SK-N-MC (cell line): ENCODE results near the gene DOK5.

Experiments
- DNase-seq: peaks from one replicate; pipeline ENCODE4 v3.0.0-alpha.2; 2011; ENCODE audit warnings: low read depth, low spot score
- H3K27ac ChIP-seq: fragments of 200-600 bp; sonication (generic); 2 replicates; pipeline ENCODE4 v1.5.1; 2016; ENCODE audit warnings: mixed run types
- H3K36me3 ChIP-seq: fragments of 200-600 bp; sonication (generic); 2 replicates; pipeline ENCODE4 v1.6.1; 2017; ENCODE audit warnings: antibody characterized with exemption, low read length, mixed read lengths; ENCODE audit not compliant: insufficient read depth
- H3K4me3 ChIP-seq: fragments of 200-600 bp; sonication (generic); 2 replicates; pipeline ENCODE4 v1.5.1; 2016
- H3K9ac ChIP-seq: fragments of 200-600 bp; sonication (generic); 2 replicates; pipeline ENCODE4 v1.8.0; 2017; ENCODE audit warnings: mixed run types, mixed read lengths; ENCODE audit not compliant: insufficient read length
- H3K9me3 ChIP-seq: fragments of 200-600 bp; sonication (generic); 2 replicates; pipeline ENCODE4 v1.6.1; 2017; ENCODE audit warnings: low read depth, mild to moderate bottlenecking, antibody characterized with exemption, low read length, moderate library complexity, mixed read lengths
- EZH2 ChIP-seq: fragments of 200-600 bp; sonication (generic); IDR thresholded peaks from one replicate; pipeline ENCODE4 v1.6.1; 2017; ENCODE audit warnings: antibody characterized with exemption
- FOXP2 ChIP-seq: optimal IDR thresholded peaks from 2 replicates; pipeline ENCODE3; 2011; ENCODE audit warnings: mild to moderate bottlenecking, moderate library complexity; ENCODE audit not compliant: insufficient read depth; ENCODE audit errors: extremely low read length, control extremely low read depth
- POLR2AphosphoS5 ChIP-seq: IDR thresholded peaks from 2 replicates; pipeline ENCODE4 v1.6.1; 2012; ENCODE audit warnings: mild to moderate bottlenecking, low read depth, low read length, borderline replicate concordance

Gene DOK5

DNA sequence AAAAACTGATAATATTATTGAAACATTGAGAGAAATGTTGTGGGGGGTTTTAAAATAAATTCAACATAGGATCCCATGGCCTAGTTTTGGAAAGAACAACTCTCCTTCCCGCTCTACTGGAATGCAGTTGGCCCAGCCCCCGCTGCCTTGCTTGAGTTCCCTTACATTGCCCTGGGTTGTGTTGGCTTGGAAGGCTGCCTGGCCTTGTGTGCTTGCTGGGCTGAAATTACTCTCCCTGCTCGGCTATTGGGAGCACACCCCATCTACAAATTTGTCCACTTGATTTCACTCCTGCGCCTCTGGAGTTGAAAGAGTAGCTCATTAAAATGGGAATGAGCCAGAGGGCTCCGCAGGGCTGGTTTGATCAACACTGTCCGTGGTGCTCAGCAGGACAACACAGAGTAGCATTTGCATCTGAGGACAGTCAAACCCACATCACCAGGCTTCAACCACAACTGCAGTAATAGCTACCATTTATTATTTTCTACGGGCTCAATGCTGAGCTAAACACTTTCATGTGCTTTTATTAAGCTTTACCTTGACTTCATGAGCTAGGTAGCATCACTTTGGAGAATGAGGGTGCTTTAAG lies 35.2 kb downstream of the DOK5 start:
- Histone ChIP-seq H3K9me3 (no peaks in the 10 kb centered on the region), H3K9ac (no peak overlapping the region), H3K27ac (peak overlapping the region; percentile 34; the same call in 1 of the 2 replicates), H3K4me3 (no peak overlapping the region), H3K36me3 (no peaks in the 10 kb centered on the region)
- no peak for DNase-seq
- TF ChIP-seq POLR2AphosphoS5, result no peak
- TF ChIP-seq FOXP2, result no peak
- no peak for TF ChIP-seq EZH2

DNA sequence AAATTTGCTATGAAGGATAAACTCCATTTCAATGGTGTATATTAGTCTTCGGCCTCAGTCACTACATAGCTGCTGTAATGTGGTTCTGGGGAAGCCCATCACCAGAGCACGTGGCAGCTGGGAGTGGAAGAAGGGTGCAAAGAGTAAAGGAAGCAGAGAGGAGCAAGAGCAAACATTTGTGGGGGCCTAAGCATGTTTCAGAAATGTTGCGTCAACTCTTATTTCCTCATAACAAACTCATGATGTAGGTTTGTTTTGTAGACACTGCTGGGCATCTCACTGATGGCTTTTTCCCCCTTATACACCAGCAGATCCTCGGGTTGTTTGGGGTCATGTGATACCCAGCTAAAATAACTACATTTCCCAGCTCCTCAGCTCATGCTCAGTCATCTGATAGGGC lies 37.3 kb downstream of the DOK5 start:
- DNase-seq, result no peak
- H3K36me3 ChIP-seq, result no peaks in the 10 kb centered on the region
- H3K27ac ChIP-seq, result no peak overlapping the region
- H3K9me3 ChIP-seq, result no peaks in the 10 kb centered on the region
- no peak overlapping the region for H3K4me3 ChIP-seq
- TF ChIP-seq EZH2 (no peak), POLR2AphosphoS5 (no peak), FOXP2 (no peak)
- H3K9ac ChIP-seq, result no peak overlapping the region

- no peaks in the 10 kb centered on the region for H3K36me3 ChIP-seq
- no peak overlapping the region for H3K4me3 ChIP-seq
- no peak overlapping the region for H3K9ac ChIP-seq
- TF ChIP-seq POLR2AphosphoS5, result no peak
- TF ChIP-seq EZH2, result no peak
- TF ChIP-seq FOXP2, result no peak
- no peak overlapping the region for H3K27ac ChIP-seq
- no peaks in the 10 kb centered on the region for H3K9me3 ChIP-seq
- no peak for DNase-seq
Observed at GRCh38 chr20:54514028-54514607, 38.7 kb downstream of the DOK5 start.

DNA sequence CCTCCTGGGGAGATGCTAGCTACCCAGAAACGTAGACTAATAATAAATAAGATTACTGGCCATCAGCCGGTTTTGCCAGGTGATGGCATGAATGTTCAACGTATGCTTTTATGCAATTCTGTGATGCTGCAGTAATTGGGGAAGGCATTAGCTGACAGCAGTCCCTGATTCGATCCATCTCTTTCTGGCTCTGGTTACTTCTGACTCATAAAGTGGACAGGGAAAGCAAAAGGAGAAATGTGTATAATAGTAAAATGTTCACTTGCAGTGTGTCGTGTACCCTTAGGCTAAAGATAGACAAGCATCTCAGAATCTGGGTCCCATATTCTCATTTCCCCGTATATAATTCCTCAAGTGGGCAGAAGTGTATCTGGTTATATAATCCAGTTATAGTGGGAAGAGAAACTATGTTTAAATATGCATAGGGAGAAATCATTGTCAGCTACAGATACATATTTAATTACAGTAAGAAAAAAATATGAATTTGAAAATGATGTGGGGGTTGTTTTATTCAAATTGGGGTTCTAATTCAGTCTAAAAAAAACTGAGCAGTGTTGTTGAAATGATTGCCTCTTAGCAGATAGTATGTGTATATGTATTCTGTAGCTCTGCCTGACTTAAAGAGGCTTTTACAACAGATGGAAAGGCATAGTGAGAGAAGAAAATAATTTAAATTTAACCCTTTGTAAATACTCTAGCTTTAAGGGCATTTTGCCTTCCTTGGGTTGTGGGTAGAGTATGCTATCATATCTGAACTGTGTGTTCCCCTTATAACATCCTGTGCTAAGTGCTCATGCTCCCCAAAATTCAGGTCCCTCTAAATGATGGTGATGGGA lies 40.6 kb downstream of the DOK5 start:
- TF ChIP-seq FOXP2, result no peak
- TF ChIP-seq EZH2, result no peak
- TF ChIP-seq POLR2AphosphoS5, result no peak
- Histone ChIP-seq H3K9me3 (no peaks in the 10 kb centered on the region), H3K27ac (no peak overlapping the region), H3K9ac (no peak overlapping the region), H3K36me3 (no peaks in the 10 kb centered on the region), H3K4me3 (no peak overlapping the region)
- no peak for DNase-seq

DNA sequence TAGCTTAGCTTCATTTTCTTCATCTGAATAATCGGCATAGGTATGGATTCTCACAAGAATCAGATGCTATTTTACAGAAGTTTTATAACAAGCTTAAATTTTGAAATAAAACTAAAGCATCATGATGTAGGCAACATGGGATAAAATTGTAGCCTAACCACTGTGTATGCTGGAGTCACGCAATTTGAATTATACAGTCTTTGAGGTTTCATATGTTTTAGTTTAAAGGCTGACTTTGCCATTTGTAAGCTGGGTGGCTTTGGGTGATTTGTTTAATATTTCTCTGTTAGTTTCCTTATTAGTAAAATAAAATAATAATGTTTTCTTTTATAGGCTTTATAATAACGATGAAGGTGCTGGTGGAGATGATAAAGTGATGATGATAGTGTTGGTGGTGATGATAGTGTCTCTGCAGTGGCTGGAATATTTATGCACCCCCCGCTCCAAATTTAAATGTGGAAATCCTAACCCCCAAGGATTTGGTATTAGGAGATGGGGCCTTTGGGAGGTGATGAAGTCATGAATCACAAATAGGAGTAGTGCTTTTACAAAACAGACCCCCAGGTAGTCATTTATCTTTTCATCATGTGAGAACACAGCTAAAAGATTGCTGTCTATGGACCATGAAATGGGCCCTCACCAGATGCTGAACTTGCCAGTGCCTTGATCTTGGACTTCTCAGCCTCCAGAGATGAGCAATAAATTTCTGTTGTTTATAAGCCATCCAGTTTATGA lies 42.0 kb downstream of the DOK5 start:
- no peak overlapping the region for H3K9ac ChIP-seq
- DNase-seq, result no peak

DNA sequence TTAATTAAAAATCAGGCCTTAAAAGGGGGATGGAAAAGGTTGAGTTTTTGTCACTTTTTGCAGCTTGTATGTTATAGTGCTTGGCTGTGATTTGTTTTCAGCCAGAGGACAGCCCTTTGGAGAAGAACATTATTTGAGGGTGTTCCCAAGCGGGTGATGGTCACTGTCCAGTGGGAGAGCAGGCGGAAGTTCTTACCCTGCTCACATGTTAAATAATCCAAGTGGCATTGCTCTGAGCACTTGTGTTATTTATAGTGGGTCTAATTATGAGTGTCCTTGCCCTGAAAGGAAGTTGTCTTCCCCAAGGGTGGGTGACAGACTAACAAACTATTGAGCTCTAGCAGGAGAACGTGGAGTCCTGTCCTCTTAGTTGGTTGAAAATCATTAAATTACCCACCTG lies 49.5 kb downstream of the DOK5 start:
- no peaks in the 10 kb centered on the region for H3K36me3 ChIP-seq
- no peak overlapping the region for H3K9ac ChIP-seq
- no peaks in the 10 kb centered on the region for H3K9me3 ChIP-seq
- H3K27ac ChIP-seq, result no peak overlapping the region
- no peak for TF ChIP-seq POLR2AphosphoS5
- no peak for TF ChIP-seq EZH2
- TF ChIP-seq FOXP2, result no peak
- no peak for DNase-seq
- no peak overlapping the region for H3K4me3 ChIP-seq

More for the DNA sequence above, 42.0 kb downstream of the DOK5 start:
- no peak overlapping the region for H3K4me3 ChIP-seq
- TF ChIP-seq FOXP2 (no peak), POLR2AphosphoS5 (no peak), EZH2 (no peak)
- H3K27ac ChIP-seq, result no peak overlapping the region
- H3K9me3 ChIP-seq, result no peaks in the 10 kb centered on the region
- no peaks in the 10 kb centered on the region for H3K36me3 ChIP-seq

GRCh38 chr20:54525916-54526590 lies 50.7 kb downstream of the DOK5 start:
- H3K9me3 ChIP-seq, result no peaks in the 10 kb centered on the region
- no peaks in the 10 kb centered on the region for H3K36me3 ChIP-seq
- no peak for DNase-seq
- no peak for TF ChIP-seq FOXP2
- no peak for TF ChIP-seq EZH2
- peak overlapping the region; percentile 48; the same call in 1 of the 2 replicates for H3K27ac ChIP-seq
- H3K9ac ChIP-seq, result no peak overlapping the region
- no peak overlapping the region for H3K4me3 ChIP-seq

GRCh38 chr20:54526801-54527200 lies 51.4 kb downstream of the DOK5 start:
- no peak for DNase-seq
- TF ChIP-seq POLR2AphosphoS5, result no peak
- no peak for TF ChIP-seq EZH2
- TF ChIP-seq FOXP2, result no peak
- H3K36me3 ChIP-seq, result no peaks in the 10 kb centered on the region
- H3K9ac ChIP-seq, result no peak overlapping the region
- H3K9me3 ChIP-seq, result no peaks in the 10 kb centered on the region
- no peak overlapping the region for H3K27ac ChIP-seq
- no peak overlapping the region for H3K4me3 ChIP-seq
